ENCODE data around the gene LMOD1.

GRCh38 chr1:201970334-201971159, 24.2 kb upstream of the LMOD1 start:
- no peak for TF ChIP-seq POLR2A (IDR thresholded peaks at IDR 0.05; ENCODE audit: low read length)
- TF ChIP-seq GATA1 (IDR thresholded peaks at IDR 0.05; ENCODE audit: low read depth, low read length): no peak
